BE2C (cell line): Measurements from ENCODE around the gene LOXL4.
"Not testable (repeated sequence)": the region's sequence is repeated elsewhere in the genome, so short reads cannot be mapped to it uniquely, and the experiment has no call there.

Source experiments
- DNase-seq: peaks from one replicate; pipeline ENCODE4 v3.0.0-alpha.2; 2020
- H3K27me3 ChIP-seq: fragments of 250-450 bp; sonication (Bioruptor Pico); 2 replicates; pipeline ENCODE4 v1.5.1; 2020; ENCODE audit warnings: mild to moderate bottlenecking
- H3K36me3 ChIP-seq: fragments of 250-450 bp; sonication (Bioruptor Pico); 2 replicates; pipeline ENCODE4 v1.5.1; 2020; ENCODE audit warnings: mild to moderate bottlenecking
- H3K4me1 ChIP-seq: fragments of 250-450 bp; sonication (Bioruptor Pico); 2 replicates; pipeline ENCODE4 v1.5.1; 2020
- H3K4me3 ChIP-seq: 2 replicates; pipeline ENCODE4 v1.5.1; 2011; ENCODE audit warnings: low read depth, low read length
- H3K9me3 ChIP-seq: fragments of 250-450 bp; sonication (Bioruptor Pico); 2 replicates; pipeline ENCODE4 v1.5.1; 2020
- TF ChIP-seq, protein P1 (sequence below): IDR thresholded peaks from 2 replicates; pipeline ENCODE4 v1.5.1; 2012; ENCODE audit warnings: mild to moderate bottlenecking, low read depth, low read length

LOXL4 gene

GRCh38 chr10:98236862-98237261 lies 31.1 kb downstream of the LOXL4 start:
- Histone ChIP-seq H3K4me3 (no peak overlapping the region), H3K36me3 (no peaks in the 10 kb centered on the region), H3K4me1 (no peaks in the 10 kb centered on the region), H3K27me3 (no peaks in the 10 kb centered on the region), H3K9me3 (no peaks in the 10 kb centered on the region)
- TF ChIP-seq, protein P1, sequence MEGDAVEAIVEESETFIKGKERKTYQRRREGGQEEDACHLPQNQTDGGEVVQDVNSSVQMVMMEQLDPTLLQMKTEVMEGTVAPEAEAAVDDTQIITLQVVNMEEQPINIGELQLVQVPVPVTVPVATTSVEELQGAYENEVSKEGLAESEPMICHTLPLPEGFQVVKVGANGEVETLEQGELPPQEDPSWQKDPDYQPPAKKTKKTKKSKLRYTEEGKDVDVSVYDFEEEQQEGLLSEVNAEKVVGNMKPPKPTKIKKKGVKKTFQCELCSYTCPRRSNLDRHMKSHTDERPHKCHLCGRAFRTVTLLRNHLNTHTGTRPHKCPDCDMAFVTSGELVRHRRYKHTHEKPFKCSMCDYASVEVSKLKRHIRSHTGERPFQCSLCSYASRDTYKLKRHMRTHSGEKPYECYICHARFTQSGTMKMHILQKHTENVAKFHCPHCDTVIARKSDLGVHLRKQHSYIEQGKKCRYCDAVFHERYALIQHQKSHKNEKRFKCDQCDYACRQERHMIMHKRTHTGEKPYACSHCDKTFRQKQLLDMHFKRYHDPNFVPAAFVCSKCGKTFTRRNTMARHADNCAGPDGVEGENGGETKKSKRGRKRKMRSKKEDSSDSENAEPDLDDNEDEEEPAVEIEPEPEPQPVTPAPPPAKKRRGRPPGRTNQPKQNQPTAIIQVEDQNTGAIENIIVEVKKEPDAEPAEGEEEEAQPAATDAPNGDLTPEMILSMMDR = no peak
- no peak for DNase-seq

DNA sequence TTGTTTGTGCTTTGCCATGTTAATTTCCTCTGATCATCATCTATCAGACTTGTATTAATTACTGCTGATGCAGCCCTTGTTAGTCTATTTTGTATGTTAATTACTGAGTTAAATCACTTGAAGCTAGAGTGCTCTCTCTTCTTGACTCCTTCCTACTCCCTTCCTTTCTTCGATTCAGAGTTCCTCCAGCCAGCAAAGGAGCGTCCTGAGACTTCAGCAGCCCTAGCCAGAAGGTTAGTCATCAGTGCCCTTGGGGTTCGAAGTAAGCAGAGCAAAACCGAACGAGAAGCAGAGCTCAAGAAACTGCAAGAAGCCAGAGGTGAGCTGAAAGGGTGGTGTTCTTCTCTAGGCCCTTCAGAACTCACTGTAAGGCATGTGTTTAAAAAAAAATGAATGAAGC lies 32.1 kb downstream of the LOXL4 start:
- no peak for DNase-seq
- no peaks in the 10 kb centered on the region for H3K4me1 ChIP-seq
- H3K9me3 ChIP-seq = no peaks in the 10 kb centered on the region
- H3K36me3 ChIP-seq = no peaks in the 10 kb centered on the region
- H3K27me3 ChIP-seq = no peaks in the 10 kb centered on the region
- TF ChIP-seq, protein P1 = no peak
- no peak overlapping the region for H3K4me3 ChIP-seq

GRCh38 chr10:98231417-98231816 lies 36.6 kb downstream of the LOXL4 start:
- DNase-seq = no peak
- TF ChIP-seq, protein P1 = no peak
- H3K27me3 ChIP-seq = no peaks in the 10 kb centered on the region
- no peaks in the 10 kb centered on the region for H3K4me1 ChIP-seq
- no peaks in the 10 kb centered on the region for H3K36me3 ChIP-seq
- no peak overlapping the region for H3K4me3 ChIP-seq
- H3K9me3 ChIP-seq = no peaks in the 10 kb centered on the region

GRCh38 chr10:98228266-98228665 lies 39.7 kb downstream of the LOXL4 start:
- H3K4me1 ChIP-seq, H3K36me3 ChIP-seq, H3K9me3 ChIP-seq, H3K27me3 ChIP-seq, H3K4me3 ChIP-seq, DNase-seq: not testable (repeated sequence)

- not testable (repeated sequence) for H3K36me3 ChIP-seq, H3K4me3 ChIP-seq, H3K9me3 ChIP-seq, H3K27me3 ChIP-seq, H3K4me1 ChIP-seq, DNase-seq
Observed at GRCh38 chr10:98227713-98228112, 40.3 kb downstream of the LOXL4 start.

DNA sequence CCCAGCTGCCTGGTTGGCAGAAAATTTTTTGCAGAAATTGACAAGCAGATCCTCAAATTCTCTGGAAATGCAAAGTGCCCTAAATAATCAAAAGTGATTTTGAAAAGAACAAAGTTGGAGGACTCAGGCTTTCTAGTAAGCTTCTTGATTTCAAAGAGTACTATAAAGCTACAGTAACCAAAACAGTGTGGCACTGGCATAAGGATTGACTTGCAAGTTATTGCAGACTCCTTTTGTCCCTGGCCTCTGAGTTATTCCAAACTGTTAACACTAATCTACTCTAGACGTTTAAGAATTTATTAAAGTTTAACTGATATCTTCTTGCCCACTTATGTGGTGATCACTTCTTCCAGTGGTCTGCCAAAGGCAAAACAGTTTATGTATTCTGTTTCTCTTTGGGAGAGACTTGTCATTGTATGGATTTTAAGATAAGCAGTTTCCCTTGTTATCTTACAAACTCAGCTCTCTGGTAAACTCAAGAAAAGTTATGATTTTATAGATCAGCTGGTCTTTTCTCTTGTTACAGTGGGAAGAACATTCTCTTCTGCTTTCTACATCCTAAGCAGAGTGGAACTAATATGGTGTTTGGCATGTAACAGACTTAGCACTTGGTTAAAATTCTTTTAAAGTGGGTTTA lies 41.4 kb downstream of the LOXL4 start:
- TF ChIP-seq, protein P1 = no peak

DNA sequence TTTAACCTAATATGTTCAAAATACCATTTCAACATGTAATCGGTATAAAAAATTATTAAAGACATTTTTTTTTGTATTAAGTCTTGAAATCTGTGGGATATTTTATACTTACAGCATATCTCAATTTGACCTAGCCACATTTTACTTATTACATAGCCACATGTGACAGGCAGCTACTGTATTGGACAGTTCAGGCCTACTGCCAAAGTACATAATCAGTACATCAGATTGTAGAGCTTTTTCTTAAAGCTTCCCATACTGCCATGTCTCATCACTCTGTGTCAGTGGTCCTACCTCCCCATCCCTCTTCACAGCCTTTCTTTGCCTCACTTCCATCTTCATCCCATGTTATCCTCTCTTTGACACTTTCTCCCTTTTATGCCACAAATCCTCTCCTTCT lies 43.0 kb downstream of the LOXL4 start:
- Histone ChIP-seq H3K36me3 (no peaks in the 10 kb centered on the region), H3K4me3 (no peak overlapping the region), H3K9me3 (no peaks in the 10 kb centered on the region), H3K27me3 (no peaks in the 10 kb centered on the region), H3K4me1 (no peaks in the 10 kb centered on the region; the same call in 1 of the 2 replicates)
- no peak for DNase-seq
- TF ChIP-seq, protein P1 = no peak

More for the DNA sequence above, 41.4 kb downstream of the LOXL4 start:
- H3K36me3 ChIP-seq = no peaks in the 10 kb centered on the region
- DNase-seq = no peak
- no peaks in the 10 kb centered on the region; the same call in 1 of the 2 replicates for H3K4me1 ChIP-seq
- H3K9me3 ChIP-seq = no peaks in the 10 kb centered on the region
- no peaks in the 10 kb centered on the region for H3K27me3 ChIP-seq
- H3K4me3 ChIP-seq = no peak overlapping the region
